HG02840 (cell line): ENCODE data around the gene CYP4B1.

Source experiments
- ATAC-seq: cut with Tn5 transposase; IDR thresholded peaks from one replicate; pipeline ENCODE4 v1.9.1; 2021; ENCODE audit warnings: mild to moderate bottlenecking, moderate library complexity, moderate number of reproducible peaks; ENCODE audit not compliant: unreplicated experiment, low FRiP score

CYP4B1 gene

DNA sequence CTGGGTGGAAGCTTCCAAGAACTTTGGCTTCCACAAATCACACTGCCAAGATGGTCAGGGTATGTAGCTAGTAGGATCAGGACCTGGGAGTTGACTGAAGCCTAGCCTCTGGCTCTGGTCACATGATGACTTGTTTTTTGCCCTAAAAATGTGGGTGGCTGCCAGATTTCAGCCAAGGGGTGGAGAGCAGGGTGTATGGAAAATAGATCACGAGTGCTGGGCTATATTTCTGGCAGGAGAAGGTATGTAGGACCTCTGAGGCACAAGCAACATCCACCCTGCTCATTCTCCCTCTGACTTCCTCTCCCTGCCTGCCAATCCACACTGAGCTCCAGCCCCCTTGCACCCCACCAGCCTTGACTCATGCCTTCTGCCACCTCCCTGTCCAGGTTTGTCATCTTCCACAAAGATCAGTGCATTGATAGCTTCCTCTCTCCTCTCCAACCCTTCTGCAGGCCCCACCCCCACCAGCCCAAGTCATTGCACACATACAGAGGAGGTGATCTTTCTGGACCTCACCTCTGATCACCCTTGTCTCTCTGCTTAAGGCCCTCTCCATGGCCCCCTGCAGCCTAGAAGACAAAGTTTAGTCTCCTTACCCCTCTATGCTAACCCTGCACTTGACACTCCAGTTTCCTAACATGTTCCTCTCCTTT is 8.3 kb upstream of the CYP4B1 start:
- ATAC-seq: no peak

DNA sequence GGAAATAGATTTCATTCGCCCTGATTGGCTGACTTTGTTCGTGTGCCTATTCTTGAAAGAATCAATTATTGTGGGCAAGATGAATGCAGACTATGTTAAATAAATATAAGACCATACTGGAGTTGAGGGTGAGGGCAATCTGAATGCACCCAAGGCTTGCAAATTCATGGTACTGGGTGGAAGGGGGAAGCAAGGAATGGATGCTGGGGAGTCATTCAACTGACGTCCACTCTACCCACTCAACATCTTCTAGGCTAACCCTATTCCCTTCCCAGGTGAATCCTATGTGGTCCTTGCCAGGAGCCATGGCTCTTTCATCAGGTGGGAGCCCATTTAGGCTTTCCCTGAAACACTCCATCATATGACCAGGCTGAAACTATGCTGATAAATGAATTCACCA is 5.7 kb upstream of the CYP4B1 start:
- no peak for ATAC-seq

GRCh38 chr1:46797696-46798470 is 963 bp upstream of the CYP4B1 start:
- no peak for ATAC-seq

- no peak for ATAC-seq
Observed at GRCh38 chr1:46800742-46801141, 1.9 kb downstream of the CYP4B1 start.

DNA sequence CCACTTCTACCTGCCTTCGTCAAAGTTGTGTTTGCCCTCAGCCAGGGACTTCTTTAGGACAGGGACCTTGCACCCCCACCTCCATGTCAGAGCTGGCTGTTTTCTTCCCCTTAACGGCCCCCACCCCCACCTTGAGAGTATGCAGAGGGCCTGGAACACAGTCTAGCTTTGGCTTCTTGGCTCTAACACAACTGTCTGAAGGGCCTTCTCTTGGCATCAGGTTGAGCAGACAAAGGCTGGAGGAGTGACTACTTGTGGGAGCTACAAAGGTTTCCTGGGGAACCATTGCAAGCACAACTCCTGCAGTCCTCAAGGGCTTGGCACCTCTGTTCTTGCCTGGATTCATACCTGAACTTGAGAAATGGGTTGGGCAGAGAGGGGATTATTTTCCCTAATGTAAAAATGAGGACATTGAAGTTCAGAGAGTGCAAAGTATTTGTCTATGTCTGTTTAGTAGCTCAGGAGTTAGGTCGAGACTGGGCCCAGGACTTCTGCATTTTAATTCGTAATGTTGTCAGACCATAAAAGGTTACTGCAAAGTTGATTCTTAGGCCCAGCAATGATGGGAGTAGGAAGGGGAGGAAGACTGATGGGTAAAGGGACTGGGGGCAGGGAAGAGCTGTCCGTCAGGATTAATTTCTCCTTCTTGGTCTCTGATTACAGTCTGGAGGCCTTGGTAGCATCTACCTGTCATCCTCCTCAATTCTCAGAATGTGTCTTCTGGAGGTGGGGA is 2.6 kb downstream of the CYP4B1 start:
- no peak for ATAC-seq

DNA sequence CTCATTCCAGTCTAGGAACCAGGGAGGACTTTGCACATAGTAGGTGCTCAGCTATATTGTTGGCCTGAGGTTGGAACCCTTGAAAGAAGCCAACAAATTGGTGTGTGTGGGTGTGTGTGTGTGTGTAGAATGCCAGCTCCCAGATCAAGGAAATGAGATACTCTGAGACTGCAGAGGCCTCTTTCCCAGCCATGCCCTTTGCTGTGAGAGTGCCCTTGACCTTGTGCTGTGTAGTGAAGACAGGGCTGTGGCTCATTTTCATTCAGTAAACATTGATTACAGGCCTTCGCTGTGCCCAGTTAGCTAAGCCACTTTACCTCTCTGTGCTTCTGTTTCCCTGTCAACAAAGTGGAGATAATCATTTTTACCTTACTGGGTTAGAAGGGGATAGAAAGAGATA is 3.2 kb downstream of the CYP4B1 start:
- ATAC-seq: no peak

DNA sequence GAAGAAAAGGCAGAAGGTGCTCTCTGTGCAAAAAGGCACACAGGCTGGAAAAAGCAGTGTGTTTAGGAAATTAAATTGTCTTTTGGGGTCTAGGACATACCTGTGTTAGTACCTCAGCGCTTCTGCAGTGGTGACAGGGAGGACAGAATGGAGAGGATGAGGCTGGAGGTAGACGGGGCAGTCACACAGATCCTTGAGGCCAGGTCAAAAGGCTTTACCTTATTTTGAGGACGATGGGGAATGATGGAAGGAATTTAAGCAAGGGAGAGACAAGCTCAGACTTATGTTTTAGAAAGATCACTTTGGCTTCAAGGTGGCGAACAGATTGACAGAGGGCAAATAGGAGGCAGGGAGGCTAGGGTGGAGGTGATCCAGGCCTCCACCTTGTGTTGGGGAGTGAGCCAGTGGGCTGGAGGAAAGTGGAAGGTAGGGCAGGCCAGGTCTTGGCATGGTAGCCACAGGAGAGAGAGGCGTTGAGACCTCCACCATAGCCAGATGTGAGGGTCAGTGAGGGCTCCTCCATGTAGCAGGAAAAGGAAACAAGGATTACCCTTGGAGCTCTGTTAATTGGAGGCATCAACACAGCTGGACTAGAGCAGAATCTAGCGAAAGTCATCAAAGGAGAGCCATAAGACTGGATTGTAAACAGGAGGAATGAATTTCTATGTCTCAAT is 4.2 kb downstream of the CYP4B1 start:
- no peak for ATAC-seq

DNA sequence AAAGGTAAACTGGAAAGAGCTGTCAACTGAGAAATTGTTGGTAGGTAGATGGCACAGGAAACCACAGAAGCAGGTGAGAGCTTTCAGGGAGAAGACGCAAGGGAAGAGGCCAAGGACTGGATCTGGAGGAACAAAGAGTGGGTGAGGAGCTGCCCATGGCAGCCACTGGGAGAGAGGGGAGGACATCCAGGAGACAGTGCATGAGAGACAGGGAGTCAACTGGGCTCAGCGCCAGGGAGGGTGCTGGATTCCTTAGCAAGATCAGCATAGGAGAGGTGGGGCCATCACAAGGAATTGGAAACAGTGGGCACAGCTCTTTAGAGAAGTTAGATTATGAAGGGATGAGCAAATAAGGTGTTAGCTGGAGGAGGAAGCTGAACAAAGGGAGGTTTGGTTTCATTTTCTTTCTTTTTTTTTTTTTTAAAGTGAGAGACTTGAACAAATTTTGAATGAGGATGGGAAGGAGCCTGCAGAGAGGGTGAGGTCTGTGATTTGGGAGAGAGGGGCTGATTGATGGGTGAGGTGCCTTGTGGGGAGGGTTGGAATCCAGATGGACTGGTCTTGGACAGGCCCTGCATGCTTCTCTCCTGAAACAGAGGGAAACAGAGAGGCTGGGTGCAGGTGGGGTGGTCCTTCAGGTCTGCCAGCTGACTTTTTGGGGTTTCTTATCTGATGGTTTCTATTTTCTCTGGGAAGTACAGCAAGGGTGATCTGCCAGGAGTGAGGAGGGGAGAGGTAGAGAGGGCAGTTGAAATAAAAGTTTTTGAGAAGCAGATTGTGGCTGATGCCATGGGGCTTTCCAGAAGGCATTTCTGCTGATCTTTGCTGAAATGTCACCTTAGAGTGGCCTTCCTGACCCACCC is 5.4 kb downstream of the CYP4B1 start:
- ATAC-seq: no peak

DNA sequence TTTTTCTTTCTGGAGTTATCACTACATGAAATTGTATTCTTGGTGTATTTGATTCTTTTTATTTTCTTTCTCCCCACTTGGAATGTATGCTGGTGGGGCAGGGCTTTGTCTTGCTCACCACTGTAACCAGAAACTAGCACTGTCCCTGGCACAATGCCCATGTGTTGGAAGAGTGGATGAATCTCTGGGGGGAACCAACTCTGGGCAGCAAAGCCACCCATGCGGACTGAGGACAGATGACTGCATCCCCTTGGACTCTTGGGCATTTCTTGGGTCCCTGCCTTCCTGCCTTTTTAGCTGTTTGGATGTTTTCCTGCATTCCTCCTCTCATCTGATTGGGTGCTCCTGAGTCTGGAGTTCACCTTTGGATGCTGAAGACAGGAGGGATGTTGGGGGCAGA is 6.1 kb downstream of the CYP4B1 start:
- ATAC-seq: no peak

GRCh38 chr1:46805755-46806154 is 6.9 kb downstream of the CYP4B1 start:
- ATAC-seq: no peak

DNA sequence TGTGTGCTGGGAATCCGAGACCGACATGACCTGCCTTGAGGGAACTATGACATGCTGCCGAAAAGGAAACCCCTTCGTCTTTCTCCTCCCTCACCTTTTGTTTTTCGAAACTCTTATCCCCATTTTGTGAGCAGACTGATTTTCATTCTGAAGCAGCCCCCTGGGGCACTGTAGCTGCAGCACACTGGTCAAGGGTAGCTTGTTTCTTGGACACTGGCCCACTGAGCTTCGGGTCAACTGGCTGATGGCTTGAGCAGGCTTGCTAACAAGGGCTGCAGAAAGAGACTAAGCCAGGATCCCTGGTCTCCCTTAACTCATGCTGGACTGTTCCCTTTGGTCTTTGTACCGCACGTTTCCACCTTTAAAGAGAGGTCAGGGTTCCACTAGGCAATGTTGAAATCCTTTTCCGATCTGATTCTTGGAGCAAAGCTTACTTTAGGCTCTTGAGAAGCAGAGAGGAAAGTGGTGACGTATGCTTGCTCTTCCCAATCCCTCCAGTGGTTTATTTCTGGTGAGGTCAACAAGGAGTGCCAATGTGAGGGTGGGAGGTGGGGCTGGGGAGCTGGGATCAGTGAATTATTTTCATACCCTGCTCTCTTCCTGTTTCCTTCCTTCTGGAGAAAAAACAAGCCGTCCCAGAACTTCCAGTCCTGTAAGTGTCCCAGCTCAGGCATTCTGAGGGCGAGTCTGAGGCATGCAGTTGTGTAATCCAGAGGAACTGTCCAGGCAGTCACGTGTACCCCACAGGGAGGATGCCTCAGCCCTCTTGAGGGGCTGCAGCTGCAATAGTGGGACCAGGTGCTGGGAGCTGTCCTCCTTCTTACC is 7.6 kb downstream of the CYP4B1 start:
- no peak for ATAC-seq

DNA sequence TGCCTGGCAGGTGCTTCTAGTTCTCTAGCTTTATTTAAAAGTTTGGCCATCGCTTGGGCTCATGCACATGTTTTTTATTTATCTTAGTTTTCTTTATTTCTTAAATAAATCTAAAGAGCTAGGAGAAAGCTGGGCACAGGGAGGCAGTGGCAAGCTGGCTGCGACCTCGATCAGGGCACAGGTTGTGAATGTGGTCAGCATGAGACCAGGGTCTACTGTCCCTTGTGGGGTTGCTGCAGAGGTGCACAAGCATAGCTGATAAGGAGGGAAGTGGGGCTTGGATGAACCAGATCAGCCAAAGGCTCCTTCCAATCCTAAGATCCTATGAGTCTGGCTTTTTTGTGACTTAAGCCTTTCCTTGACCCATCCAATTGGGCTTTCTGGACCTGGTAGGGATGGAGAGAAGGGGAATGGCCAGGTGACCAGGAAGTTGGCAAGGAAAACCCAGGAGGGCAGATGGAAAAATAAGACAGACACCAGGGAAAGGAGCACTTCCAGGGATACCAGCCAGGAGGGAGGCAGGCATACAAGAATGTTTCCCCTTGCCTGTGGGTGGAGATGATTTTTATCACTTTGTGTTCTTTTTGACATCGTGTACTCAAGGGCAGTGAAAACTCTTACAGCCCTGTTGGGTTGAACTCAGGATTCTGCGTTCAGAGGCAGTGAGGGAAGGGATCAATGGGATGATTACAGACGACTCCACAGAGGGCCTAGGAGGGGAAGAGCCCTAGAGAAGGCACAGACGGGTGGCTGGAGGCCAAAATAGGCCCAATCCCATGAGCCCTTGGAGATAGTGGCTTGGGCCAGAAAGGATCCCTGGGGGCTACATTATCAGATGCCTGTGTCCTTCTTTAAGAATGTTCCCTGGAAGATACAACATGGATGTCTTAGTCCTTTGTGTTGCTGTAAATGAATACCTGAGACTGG is 8.5 kb downstream of the CYP4B1 start:
- ATAC-seq: no peak

GRCh38 chr1:46809071-46809470 is 10.2 kb downstream of the CYP4B1 start:
- ATAC-seq: no peak

DNA sequence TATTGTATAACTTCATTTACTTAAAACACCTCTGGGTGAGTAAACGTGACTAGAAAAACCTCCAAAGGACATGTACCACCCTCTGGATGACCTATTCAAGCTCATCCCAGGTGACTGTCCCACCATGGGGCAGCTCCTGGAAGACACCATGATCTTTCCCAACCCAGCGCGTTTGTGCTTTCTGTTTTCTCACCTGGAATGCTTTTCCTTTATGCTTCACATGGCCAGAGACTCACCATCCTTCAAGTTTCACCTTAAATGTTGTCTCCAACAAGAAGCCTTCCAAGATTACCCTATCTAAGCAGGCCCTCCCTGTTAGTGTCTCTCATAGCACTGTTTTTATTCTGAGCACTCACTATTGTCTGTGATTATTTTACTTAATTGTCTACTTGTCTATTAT is 11.1 kb downstream of the CYP4B1 start:
- no peak for ATAC-seq

DNA sequence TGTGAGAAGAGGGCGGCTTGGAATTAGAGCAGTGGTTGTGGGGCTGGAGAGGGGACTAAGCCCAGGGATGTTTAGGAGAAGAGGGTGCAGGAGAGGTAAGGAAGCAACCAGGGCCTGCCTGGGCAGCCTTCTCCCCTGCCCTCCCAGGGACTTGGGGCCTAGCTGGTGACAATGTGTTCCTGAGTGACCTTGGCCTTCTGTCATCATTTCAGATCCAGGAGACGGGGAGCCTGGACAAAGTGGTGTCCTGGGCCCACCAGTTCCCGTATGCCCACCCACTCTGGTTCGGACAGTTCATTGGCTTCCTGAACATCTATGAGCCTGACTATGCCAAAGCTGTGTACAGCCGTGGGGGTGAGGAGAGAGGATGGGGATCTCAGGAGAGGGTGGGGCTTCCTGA is 11.8 kb downstream of the CYP4B1 start:
- ATAC-seq: no peak

GRCh38 chr1:46811053-46811452 is 12.2 kb downstream of the CYP4B1 start:
- no peak for ATAC-seq

- no peak for ATAC-seq
Observed at GRCh38 chr1:46812065-46812963, 13.5 kb downstream of the CYP4B1 start.
